ENCODE data around the gene CFAP45. TPM values are rescaled to one million over a fixed set of nuclear protein-coding genes. Genes with fewer than 3 reads are reported as not detected.

CFAP45 gene
- total RNA-seq, 1 donor from 2014 or later, result 1.7 TPM

DNA sequence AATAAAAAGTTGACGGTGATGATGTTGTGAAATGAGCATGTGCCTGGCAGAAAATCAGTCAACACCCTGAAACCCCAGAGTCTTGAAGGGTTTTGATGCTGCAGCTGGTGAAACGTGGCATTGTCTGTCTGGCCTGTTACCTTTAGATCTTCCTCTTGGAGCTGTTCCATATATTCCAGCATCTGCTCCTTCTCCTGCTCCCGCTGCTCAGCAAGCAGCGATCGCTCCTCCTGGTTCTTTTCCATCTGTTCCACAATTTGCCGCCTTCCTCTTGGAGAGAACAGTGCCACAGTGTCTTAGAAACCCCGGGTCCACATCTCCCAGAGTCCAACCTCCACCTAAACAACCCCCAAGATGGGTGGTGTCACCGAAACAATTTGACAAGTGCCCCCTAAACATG lies 15.7 kb downstream of the CFAP45 start:
- H3K27ac Mint-ChIP-seq, result no peak overlapping the region
- no peak for DNase-seq (ENCODE audit: low spot score)
- H3K27me3 Mint-ChIP-seq (ENCODE audit: insufficient read depth), result peaks cover 10% of the 10 kb centered on the region
- H3K36me3 Mint-ChIP-seq (ENCODE audit: low read depth), result no peaks in the 10 kb centered on the region
- no peaks in the 10 kb centered on the region for H3K4me1 Mint-ChIP-seq (ENCODE audit: low read depth)
- no peak overlapping the region for H3K4me3 Mint-ChIP-seq
- no peaks in the 10 kb centered on the region for H3K9me3 Mint-ChIP-seq
- intact Hi-C loops (cut with micrococcal nuclease), result no loop called here

DNA sequence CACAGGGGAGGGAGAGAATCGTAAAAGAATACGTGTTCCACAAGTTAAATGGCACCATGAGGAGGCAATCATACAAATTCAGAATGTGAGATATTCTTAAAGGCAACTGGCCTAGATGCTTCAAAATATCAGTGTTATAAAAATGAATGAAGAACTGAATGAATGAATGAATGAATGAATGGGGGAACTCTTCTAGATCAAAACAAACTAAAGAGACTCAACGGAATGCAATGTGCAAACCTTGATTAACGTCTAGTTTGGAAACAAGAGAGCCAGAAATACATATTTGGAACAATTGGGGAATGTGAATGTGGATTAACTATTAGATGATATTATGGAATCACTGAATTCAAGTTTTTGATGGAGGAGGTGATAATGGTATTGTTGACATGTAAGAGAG lies 16.8 kb downstream of the CFAP45 start:
- Mint-ChIP-seq H3K4me3 (no peak overlapping the region), H3K27me3 (ENCODE audit: insufficient read depth) (peaks cover 11% of the 10 kb centered on the region), H3K4me1 (ENCODE audit: low read depth) (no peaks in the 10 kb centered on the region), H3K27ac (no peak overlapping the region), H3K9me3 (no peaks in the 10 kb centered on the region), H3K36me3 (ENCODE audit: low read depth) (no peaks in the 10 kb centered on the region)
- intact Hi-C loops (cut with micrococcal nuclease), result no loop called here
- DNase-seq (ENCODE audit: low spot score), result no peak

DNA sequence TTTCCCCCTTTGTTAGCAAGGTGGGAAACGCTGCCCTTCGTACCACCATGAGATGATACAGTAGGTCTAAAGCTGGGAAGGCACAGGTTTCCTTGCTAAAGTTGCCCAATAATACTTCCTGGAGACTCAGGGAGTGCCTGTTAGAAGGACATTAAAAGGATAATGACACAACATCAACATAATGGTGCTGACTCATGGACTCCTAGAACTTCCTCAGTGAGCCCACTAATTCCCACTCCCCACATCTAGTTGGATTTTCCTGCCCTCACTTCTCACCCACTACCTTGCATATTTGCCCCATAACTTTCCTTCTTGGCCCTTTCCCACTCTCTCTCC lies 17.5 kb downstream of the CFAP45 start:
- no peak for DNase-seq (ENCODE audit: low spot score)
- no peak overlapping the region for H3K4me3 Mint-ChIP-seq
- H3K27me3 Mint-ChIP-seq (ENCODE audit: insufficient read depth), result peaks cover 6% of the 10 kb centered on the region
- H3K4me1 Mint-ChIP-seq (ENCODE audit: low read depth), result no peaks in the 10 kb centered on the region
- intact Hi-C loops (cut with micrococcal nuclease), result no loop called here
- no peak overlapping the region for H3K27ac Mint-ChIP-seq
- H3K9me3 Mint-ChIP-seq, result no peaks in the 10 kb centered on the region
- H3K36me3 Mint-ChIP-seq (ENCODE audit: low read depth), result no peaks in the 10 kb centered on the region

DNA sequence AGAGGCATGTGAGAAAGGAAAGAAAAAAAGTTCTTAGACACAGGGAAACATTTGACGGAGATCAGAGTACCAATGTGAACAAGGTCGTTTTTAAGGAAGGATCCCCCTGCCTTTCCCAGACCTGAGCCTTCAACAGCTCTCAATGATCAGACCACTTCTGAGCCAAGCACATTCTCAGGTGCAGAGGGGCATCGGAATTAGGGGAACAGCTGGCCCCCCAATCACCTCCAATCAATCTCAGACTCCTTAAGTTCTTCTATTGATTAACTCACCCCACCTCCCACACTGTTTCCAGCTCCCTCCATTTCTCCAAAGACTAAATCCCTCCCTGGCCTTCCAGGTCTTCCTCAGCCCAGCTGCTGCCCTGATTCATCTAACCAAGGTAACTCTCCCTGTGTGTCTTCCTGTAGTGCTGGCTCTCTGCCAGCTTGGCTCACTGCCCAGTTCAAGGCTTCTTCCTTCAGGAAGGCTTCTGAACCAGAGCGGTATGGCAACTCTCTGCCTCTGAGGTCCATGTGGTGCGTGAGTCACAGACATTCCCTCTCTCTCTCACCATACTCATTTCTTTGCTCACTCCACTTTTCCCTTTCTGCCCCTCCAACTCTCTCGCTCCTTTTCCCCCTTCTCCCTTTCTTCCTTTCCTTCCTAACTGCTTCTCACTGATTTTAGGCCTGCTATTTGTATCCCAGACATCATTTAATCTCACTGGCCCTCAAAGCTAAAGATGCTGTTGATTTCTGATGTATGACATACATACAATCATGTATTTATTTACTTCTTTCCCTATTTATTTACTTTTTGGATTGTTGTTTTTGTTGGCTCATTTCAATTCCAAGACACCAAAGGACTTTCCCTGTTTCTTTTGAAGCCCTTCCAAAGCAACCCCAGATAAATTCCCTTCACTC lies 18.1 kb downstream of the CFAP45 start:
- intact Hi-C loops (cut with micrococcal nuclease), result no loop called here
- Mint-ChIP-seq H3K36me3 (ENCODE audit: low read depth) (no peaks in the 10 kb centered on the region), H3K4me3 (no peak overlapping the region), H3K9me3 (no peaks in the 10 kb centered on the region), H3K27ac (no peak overlapping the region), H3K4me1 (ENCODE audit: low read depth) (no peaks in the 10 kb centered on the region), H3K27me3 (ENCODE audit: insufficient read depth) (peaks cover 6% of the 10 kb centered on the region)
- DNase-seq (ENCODE audit: low spot score), result no peak

DNA sequence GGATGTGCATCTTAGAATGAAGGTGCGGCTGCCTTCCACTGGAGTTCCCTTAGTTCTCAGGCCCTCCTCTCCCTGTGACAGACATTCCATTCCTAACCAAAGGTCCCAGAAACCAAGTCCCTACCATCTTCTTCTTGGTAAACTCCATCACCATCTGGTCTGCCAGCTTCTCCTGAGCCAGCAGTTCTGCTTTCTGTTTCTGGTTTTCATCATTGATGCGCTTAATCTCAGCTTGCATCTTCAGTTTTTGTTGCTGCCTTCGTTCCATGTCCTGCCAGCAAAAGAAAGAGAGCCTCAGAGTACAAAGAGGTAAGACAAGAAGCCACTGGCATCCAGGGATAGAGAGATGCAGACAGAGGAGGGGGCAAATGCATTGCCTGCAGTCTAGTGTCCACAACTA lies 19.5 kb downstream of the CFAP45 start:
- Mint-ChIP-seq H3K4me1 (ENCODE audit: low read depth) (no peaks in the 10 kb centered on the region), H3K36me3 (ENCODE audit: low read depth) (no peaks in the 10 kb centered on the region), H3K27ac (no peak overlapping the region), H3K27me3 (ENCODE audit: insufficient read depth) (peaks cover 6% of the 10 kb centered on the region), H3K4me3 (no peak overlapping the region), H3K9me3 (no peaks in the 10 kb centered on the region)
- DNase-seq (ENCODE audit: low spot score), result no peak
- intact Hi-C loops (cut with micrococcal nuclease), result no loop called here

GRCh38 chr1:159879977-159880376 lies 20.0 kb downstream of the CFAP45 start:
- H3K9me3 Mint-ChIP-seq, result no peaks in the 10 kb centered on the region
- H3K4me3 Mint-ChIP-seq, result no peak overlapping the region
- no peaks in the 10 kb centered on the region for H3K4me1 Mint-ChIP-seq (ENCODE audit: low read depth)
- DNase-seq (ENCODE audit: low spot score), result no peak
- peaks cover 6% of the 10 kb centered on the region for H3K27me3 Mint-ChIP-seq (ENCODE audit: insufficient read depth)
- no peak overlapping the region for H3K27ac Mint-ChIP-seq
- no peaks in the 10 kb centered on the region for H3K36me3 Mint-ChIP-seq (ENCODE audit: low read depth)
- intact Hi-C loops (cut with micrococcal nuclease), result no loop called here

DNA sequence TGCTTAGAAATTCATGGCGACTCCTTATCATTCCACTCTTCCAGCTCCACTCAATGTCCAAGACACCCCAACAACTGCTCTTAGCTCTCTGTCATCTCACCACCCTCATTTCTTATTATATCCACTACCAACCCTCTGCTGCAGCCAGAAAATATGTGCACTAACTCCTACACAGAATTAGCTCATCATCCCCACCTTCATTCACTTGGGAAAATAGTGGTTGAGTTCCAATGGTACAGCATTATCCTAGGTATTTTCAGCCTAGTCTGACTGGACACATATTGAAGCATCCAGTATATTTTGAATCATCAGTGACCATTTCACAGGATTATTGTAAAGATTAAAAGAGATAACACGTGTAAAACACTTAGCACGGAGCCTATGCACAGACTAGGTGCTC lies 20.8 kb downstream of the CFAP45 start:
- Mint-ChIP-seq H3K4me1 (ENCODE audit: low read depth) (no peaks in the 10 kb centered on the region), H3K4me3 (no peak overlapping the region), H3K27ac (no peak overlapping the region), H3K9me3 (no peaks in the 10 kb centered on the region), H3K36me3 (ENCODE audit: low read depth) (no peaks in the 10 kb centered on the region), H3K27me3 (ENCODE audit: insufficient read depth) (peaks cover 3% of the 10 kb centered on the region)
- intact Hi-C loops (cut with micrococcal nuclease), result no loop called here
- no peak for DNase-seq (ENCODE audit: low spot score)

- DNase-seq (ENCODE audit: low spot score), result no peak
- H3K27me3 Mint-ChIP-seq (ENCODE audit: insufficient read depth), result peaks cover 3% of the 10 kb centered on the region
- intact Hi-C loops (cut with micrococcal nuclease), result no loop called here
- no peak overlapping the region for H3K4me3 Mint-ChIP-seq
- H3K9me3 Mint-ChIP-seq, result no peaks in the 10 kb centered on the region
- no peaks in the 10 kb centered on the region for H3K36me3 Mint-ChIP-seq (ENCODE audit: low read depth)
- no peaks in the 10 kb centered on the region for H3K4me1 Mint-ChIP-seq (ENCODE audit: low read depth)
- H3K27ac Mint-ChIP-seq, result no peak overlapping the region
Measured at GRCh38 chr1:159877695-159878444, 22.1 kb downstream of the CFAP45 start.

- no peak for DNase-seq (ENCODE audit: low spot score)
- Mint-ChIP-seq H3K36me3 (ENCODE audit: low read depth) (no peaks in the 10 kb centered on the region), H3K27ac (no peak overlapping the region), H3K27me3 (ENCODE audit: insufficient read depth) (peaks cover 7% of the 10 kb centered on the region), H3K9me3 (no peaks in the 10 kb centered on the region), H3K4me3 (no peak overlapping the region), H3K4me1 (ENCODE audit: low read depth) (peaks cover 5% of the 10 kb centered on the region)
- intact Hi-C loops (cut with micrococcal nuclease), result no loop called here
Measured at GRCh38 chr1:159873530-159874143, 26.3 kb downstream of the CFAP45 start.

GRCh38 chr1:159872891-159873290 lies 27.1 kb downstream of the CFAP45 start:
- intact Hi-C loops (cut with micrococcal nuclease), result no loop called here
- Mint-ChIP-seq H3K9me3 (no peaks in the 10 kb centered on the region), H3K27me3 (ENCODE audit: insufficient read depth) (peaks cover 7% of the 10 kb centered on the region), H3K27ac (no peak overlapping the region), H3K4me1 (ENCODE audit: low read depth) (peaks cover 5% of the 10 kb centered on the region), H3K36me3 (ENCODE audit: low read depth) (no peaks in the 10 kb centered on the region), H3K4me3 (no peak overlapping the region)
- no peak for DNase-seq (ENCODE audit: low spot score)

- no peak overlapping the region for H3K27ac Mint-ChIP-seq
- no peaks in the 10 kb centered on the region for H3K36me3 Mint-ChIP-seq (ENCODE audit: low read depth)
- no peaks in the 10 kb centered on the region for H3K9me3 Mint-ChIP-seq
- peaks cover 17% of the 10 kb centered on the region for H3K4me1 Mint-ChIP-seq (ENCODE audit: low read depth)
- H3K27me3 Mint-ChIP-seq (ENCODE audit: insufficient read depth), result peaks cover 11% of the 10 kb centered on the region
- intact Hi-C loops (cut with micrococcal nuclease), result no loop called here
- H3K4me3 Mint-ChIP-seq, result no peak overlapping the region
- DNase-seq (ENCODE audit: low spot score), result no peak
Measured at GRCh38 chr1:159870704-159871103, 29.3 kb downstream of the CFAP45 start.

- intact Hi-C loops (cut with micrococcal nuclease), result no loop called here
- DNase-seq (ENCODE audit: low spot score), result no peak
- peaks cover 16% of the 10 kb centered on the region for H3K27me3 Mint-ChIP-seq (ENCODE audit: insufficient read depth)
- H3K36me3 Mint-ChIP-seq (ENCODE audit: low read depth), result no peaks in the 10 kb centered on the region
- H3K27ac Mint-ChIP-seq, result no peak overlapping the region
- no peak overlapping the region for H3K4me3 Mint-ChIP-seq
- H3K4me1 Mint-ChIP-seq (ENCODE audit: low read depth), result peaks cover 17% of the 10 kb centered on the region
- H3K9me3 Mint-ChIP-seq, result no peaks in the 10 kb centered on the region
Measured at GRCh38 chr1:159869607-159870006, 30.4 kb downstream of the CFAP45 start.

DNA sequence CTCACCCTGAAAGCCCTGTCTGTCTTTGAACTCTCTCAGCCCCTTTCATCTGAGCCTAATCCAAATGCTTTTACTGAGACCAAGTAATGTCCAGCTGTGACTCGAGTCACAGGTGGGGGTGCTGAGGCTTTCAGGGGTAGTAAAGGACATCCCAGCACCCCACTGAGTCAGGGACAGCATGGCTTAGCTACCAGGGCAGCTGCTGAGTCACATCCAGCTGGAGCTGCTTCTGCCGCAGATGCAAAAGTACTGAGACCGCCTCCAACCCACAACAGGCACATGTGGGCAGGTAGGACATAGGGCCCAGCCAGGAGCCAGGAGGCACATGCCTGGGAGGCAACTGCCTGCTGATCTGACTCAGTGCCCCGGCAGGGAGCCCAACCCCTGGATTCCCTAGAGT lies 30.8 kb downstream of the CFAP45 start:
- Mint-ChIP-seq H3K9me3 (no peaks in the 10 kb centered on the region), H3K27me3 (ENCODE audit: insufficient read depth) (peaks cover 19% of the 10 kb centered on the region), H3K36me3 (ENCODE audit: low read depth) (no peaks in the 10 kb centered on the region), H3K27ac (no peak overlapping the region), H3K4me3 (no peak overlapping the region), H3K4me1 (ENCODE audit: low read depth) (peaks cover 17% of the 10 kb centered on the region)
- intact Hi-C loops (cut with micrococcal nuclease), result no loop called here
- no peak for DNase-seq (ENCODE audit: low spot score)
